Duodenal mucosa (tissue), 2 donors: ENCODE results near the gene KCNE3.
A peak's percentile ranks its signal among the peaks of the same experiment; 100 is the strongest.

Source experiments
- H3K27ac ChIP-seq: one replicate; pipeline ENCODE4 v1.7.0; 2013; ENCODE audit warnings: low read depth, low read length
- H3K27me3 ChIP-seq, 2 donors: one replicate each; pipeline ENCODE4 v1.7.0; 2013; ENCODE audit warnings: low read length in 2 of 2, control low read depth in 1 of 2; ENCODE audit not compliant: insufficient read depth in 2 of 2, control insufficient read depth in 1 of 2
- H3K36me3 ChIP-seq, 2 donors: one replicate each; pipeline ENCODE4 v1.7.0; 2013; ENCODE audit warnings: low read length in 2 of 2, control low read depth in 1 of 2; ENCODE audit not compliant: insufficient read depth in 2 of 2, control insufficient read depth in 1 of 2
- H3K4me1 ChIP-seq, 2 donors: one replicate each; pipeline ENCODE4 v1.7.0; 2013; ENCODE audit warnings: low read length in 2 of 2, control low read depth in 1 of 2; ENCODE audit not compliant: insufficient read depth in 2 of 2, control insufficient read depth in 1 of 2
- H3K4me3 ChIP-seq, 2 donors: one replicate each; pipeline ENCODE4 v1.7.0; 2013; ENCODE audit warnings: low read length in 2 of 2, low read depth in 1 of 2
- H3K9ac ChIP-seq, 2 donors: one replicate each; pipeline ENCODE4 v1.7.0; 2013; ENCODE audit warnings: low read length in 2 of 2, low read depth in 1 of 2
- H3K9me3 ChIP-seq, 2 donors: one replicate each; pipeline ENCODE4 v1.7.0; 2013; ENCODE audit warnings: low read length in 2 of 2, control low read depth in 1 of 2; ENCODE audit not compliant: control insufficient read depth in 1 of 2

KCNE3 gene

DNA sequence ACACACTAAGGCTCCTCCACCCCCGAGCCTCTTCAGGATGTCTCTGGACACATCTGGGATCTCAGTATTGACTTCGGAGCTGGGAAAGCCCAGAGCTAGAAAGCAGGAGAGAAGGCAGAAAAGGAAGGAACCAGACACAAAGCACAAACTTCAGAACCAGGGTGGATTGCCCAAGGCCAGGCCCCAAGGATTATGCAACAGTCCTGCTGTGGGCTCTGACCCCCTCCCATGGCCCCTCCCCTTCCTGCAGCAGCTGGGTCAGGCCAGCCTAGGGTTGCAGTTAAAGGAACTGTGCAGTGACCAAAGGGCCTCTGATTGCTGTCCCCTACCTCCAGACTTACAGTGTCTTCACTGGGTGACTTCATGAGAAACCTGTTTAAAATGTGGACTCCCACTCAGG is 5.3 kb downstream of the KCNE3 start:
- Histone ChIP-seq H3K9me3 (no peaks in the 10 kb centered on the region), H3K9ac (peak overlapping the region; percentile 19 to 59), H3K27me3 (no peaks in the 10 kb centered on the region), H3K4me3 (peak overlapping the region; percentile 4 to 61), H3K36me3 (peaks cover 28 to 60% of the 10 kb centered on the region in 2 donors), H3K4me1 (peaks cover 53 to 60% of the 10 kb centered on the region in 2 donors), H3K27ac (peak overlapping the region; percentile 44)

DNA sequence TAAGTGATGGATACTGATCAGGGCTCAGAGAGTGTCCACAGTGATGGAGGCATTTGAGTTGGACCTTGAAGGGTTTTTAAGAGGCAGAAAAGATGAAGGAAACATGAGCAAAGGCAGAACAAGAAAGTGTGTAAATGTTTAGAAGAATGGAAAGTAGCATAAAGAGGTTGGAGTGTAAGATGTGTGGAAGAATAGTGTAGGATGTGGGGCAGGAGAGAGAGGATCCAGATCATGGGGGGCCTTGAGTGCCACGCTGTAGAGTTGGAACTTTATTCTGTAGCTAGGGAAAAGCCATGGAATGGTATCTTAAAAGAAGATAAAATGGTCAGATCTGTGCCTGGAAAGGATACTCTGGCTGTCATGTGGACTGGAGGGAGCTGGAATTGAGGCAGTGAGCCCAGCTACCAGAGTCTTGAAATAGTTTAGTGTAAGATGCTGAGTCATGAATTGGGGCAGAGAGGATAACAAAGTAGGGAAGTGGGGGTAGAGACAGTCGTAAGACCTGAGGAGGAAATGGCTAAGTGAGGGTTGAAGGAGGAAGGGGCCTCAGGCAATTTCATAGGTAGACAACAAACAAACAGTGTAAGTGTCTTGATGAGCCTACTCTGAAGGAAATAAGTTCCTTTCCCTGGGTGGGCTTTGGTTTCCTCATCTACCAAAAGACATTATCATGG is 6.7 kb downstream of the KCNE3 start:
- H3K9ac ChIP-seq = peak overlapping the region in 1 of 2 donors; percentile 27
- peak overlapping the region; percentile 3 to 8 for H3K4me3 ChIP-seq
- H3K9me3 ChIP-seq = no peaks in the 10 kb centered on the region
- no peaks in the 10 kb centered on the region for H3K27me3 ChIP-seq
- H3K36me3 ChIP-seq = peaks cover 33 to 69% of the 10 kb centered on the region in 2 donors
- H3K4me1 ChIP-seq = peaks cover 53 to 55% of the 10 kb centered on the region in 2 donors
- no peak overlapping the region for H3K27ac ChIP-seq

DNA sequence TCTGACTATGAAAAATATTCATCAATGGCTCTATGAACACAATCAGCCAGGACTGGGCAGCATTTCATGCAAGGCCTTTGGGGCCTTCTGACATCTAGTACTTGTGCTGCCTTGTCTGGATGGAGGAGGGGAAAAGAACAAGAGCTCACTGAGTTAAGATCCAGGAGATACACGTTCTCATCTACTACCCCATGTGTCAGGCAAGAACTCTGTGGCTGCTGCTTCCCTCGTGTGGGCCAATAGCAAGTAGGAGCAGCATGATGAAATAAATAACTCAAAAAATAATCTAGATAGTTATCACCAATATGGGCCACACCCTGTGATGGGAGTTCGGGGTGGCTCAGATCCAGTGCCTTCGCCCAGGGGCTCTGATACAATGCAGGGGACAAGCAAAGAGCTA is 7.3 kb downstream of the KCNE3 start:
- H3K27ac ChIP-seq = no peak overlapping the region
- H3K27me3 ChIP-seq = no peaks in the 10 kb centered on the region
- H3K9ac ChIP-seq = no peak overlapping the region
- peaks cover 33 to 69% of the 10 kb centered on the region in 2 donors for H3K36me3 ChIP-seq
- no peaks in the 10 kb centered on the region for H3K9me3 ChIP-seq
- peaks cover 50 to 53% of the 10 kb centered on the region in 2 donors for H3K4me1 ChIP-seq
- H3K4me3 ChIP-seq = peak overlapping the region; percentile 3 to 8

DNA sequence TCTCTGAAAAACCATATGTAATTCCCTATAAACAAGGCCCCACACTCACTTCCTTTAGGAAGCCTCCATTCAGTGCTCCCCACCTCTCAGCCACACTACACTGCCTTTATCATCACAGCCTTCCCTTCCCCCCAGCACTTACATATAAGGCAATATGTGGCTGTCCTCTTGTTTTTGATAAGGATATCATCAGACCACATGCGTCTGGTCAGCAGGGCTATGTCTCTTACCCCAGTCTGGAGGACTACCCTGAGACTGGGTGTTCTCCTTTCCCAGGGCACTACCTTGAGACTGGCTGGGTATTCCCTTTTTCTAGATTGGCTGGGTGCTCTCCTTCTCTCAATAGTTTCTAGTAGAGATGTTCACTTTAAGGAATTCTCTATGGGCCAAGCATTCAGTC is 7.8 kb downstream of the KCNE3 start:
- Histone ChIP-seq H3K9me3 (no peaks in the 10 kb centered on the region), H3K27me3 (no peaks in the 10 kb centered on the region), H3K4me1 (peaks cover 45 to 53% of the 10 kb centered on the region in 2 donors), H3K36me3 (peaks cover 33 to 69% of the 10 kb centered on the region in 2 donors), H3K9ac (no peak overlapping the region), H3K27ac (no peak overlapping the region), H3K4me3 (no peak overlapping the region)

DNA sequence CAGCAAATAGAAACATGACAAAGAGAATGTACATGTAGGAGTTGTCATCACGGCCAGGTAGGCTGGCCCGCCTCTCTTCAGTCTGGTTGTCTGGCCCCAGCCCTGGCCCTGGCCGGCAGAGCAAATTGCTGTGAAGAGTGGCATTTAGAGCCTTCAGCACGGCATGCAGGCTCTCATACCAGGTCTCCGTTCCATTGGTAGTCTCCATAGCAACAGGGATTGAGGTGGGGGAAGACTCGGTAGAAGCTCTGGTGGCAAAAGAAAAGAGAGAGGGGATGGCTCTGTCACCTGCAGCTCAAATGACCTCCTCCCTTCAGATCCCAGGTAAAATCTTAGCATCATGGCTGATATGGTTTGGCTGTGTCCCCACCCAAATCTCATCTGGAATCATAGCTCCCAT is 10.0 kb downstream of the KCNE3 start:
- Histone ChIP-seq H3K27me3 (no peaks in the 10 kb centered on the region), H3K27ac (no peak overlapping the region), H3K36me3 (peaks cover 23 to 48% of the 10 kb centered on the region in 2 donors), H3K4me1 (peaks cover 27 to 33% of the 10 kb centered on the region in 2 donors), H3K9ac (no peak overlapping the region), H3K9me3 (no peaks in the 10 kb centered on the region), H3K4me3 (no peak overlapping the region)

DNA sequence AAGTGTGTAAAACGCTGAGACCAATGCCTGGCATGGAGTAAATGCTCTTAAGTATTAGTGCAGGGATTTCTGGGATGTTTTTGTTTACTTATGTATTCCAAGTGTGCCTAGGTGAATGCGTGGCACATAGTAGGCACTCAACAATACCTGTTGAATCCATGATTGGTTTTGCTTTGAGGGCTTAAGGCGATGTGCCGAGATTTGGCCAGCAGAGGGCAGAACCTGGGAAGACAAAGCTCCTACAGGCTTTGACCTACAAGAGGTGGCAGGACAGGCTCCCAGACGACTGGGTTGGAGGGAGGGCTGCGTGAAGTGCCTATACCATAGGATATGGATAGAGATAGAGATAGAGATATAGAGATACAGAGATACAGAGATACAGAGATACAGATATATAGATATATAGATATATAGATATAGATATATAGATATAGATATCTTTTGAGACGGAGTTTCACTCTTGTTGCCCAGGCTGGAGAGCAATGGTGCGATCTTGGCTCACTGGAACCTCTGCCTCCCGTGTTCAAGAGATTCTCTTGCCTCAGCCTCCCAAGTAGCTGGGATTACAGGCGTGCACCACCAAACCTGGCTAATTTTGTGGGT is 13.9 kb downstream of the KCNE3 start:
- Histone ChIP-seq H3K9ac (peak overlapping the region in 1 of 2 donors; percentile 12), H3K27ac (no peak overlapping the region), H3K27me3 (no peaks in the 10 kb centered on the region), H3K4me1 (peaks cover 9 to 12% of the 10 kb centered on the region in 2 donors), H3K4me3 (no peak overlapping the region), H3K9me3 (no peaks in the 10 kb centered on the region), H3K36me3 (peaks cover 11 to 24% of the 10 kb centered on the region in 2 donors)

DNA sequence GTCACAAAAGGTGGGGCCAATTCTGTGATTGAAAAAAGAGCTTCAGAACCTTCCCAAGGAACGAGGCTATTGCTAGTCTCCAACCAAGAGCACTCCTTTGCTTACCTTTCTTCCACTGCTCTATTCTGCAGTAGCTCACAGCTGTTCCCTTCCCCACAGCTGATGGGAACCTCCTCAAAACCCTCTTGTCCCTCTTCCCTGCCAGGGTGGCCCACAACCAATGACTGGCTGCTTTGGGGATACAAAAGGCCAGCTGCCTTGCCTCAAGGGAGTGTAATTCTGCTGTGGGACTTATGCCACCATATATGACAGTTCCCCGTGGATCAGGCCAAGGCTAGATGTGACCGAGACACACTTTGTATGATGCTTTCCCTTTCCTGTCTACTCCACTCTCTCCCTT is 15.0 kb downstream of the KCNE3 start:
- H3K27me3 ChIP-seq = no peaks in the 10 kb centered on the region
- H3K9me3 ChIP-seq = no peaks in the 10 kb centered on the region
- no peak overlapping the region for H3K9ac ChIP-seq
- peaks cover 6 to 12% of the 10 kb centered on the region in 2 donors for H3K4me1 ChIP-seq
- peaks cover 9 to 13% of the 10 kb centered on the region in 2 donors for H3K36me3 ChIP-seq
- no peak overlapping the region for H3K27ac ChIP-seq
- no peak overlapping the region for H3K4me3 ChIP-seq

DNA sequence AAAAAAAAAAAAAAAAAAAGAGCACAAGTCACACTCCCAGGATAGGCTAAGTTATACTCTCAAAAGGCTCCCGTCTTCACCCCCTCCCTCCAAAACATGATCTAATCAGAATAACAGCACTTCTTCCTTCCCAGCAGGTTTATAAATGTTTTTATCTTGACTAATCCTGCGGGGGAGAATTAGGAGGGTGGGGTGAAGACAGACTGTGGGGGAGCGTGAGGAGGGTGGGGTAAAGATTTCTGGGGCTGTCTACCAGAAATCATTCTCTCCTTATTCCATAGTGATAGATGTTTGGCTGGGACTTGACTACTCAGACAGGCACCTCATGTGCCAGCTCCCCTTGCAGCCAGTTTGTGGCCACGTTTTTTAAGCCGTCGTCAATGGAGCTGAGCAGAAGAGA is 17.0 kb downstream of the KCNE3 start:
- Histone ChIP-seq H3K4me1 (peaks cover 6 to 12% of the 10 kb centered on the region in 2 donors), H3K27ac (no peak overlapping the region), H3K4me3 (no peak overlapping the region), H3K27me3 (no peaks in the 10 kb centered on the region), H3K36me3 (no peaks in the 10 kb centered on the region), H3K9me3 (no peaks in the 10 kb centered on the region), H3K9ac (no peak overlapping the region)

DNA sequence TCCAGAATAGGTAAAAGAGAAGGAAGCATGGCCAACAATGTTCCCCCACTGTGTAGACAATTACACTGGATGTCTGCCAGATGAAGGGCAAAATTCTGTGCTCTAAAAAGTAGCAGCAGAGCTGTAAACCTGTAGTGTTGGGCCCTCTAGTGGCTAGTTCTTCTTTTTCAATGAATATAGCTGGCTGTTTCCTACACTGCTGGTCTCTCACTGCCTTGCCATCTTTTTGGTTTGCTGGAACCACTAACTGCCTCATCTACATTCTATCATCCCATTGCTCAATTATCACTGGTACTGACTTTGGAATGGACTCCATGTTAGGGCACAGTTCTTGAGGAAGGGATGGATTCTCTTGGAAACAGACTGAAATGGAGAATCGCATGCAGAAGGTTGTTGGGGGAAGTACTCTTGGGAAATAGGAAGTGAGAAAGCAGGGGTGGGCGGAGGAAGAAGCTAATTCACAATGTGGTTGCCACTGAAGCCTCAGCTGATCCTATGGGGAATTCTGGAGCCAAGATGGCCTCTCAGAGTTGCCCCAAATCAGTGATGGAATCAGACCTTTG is 17.9 kb downstream of the KCNE3 start:
- Histone ChIP-seq H3K9me3 (no peaks in the 10 kb centered on the region), H3K4me1 (peaks cover 6 to 12% of the 10 kb centered on the region in 2 donors), H3K4me3 (no peak overlapping the region), H3K36me3 (no peaks in the 10 kb centered on the region), H3K9ac (no peak overlapping the region), H3K27ac (no peak overlapping the region), H3K27me3 (no peaks in the 10 kb centered on the region)

DNA sequence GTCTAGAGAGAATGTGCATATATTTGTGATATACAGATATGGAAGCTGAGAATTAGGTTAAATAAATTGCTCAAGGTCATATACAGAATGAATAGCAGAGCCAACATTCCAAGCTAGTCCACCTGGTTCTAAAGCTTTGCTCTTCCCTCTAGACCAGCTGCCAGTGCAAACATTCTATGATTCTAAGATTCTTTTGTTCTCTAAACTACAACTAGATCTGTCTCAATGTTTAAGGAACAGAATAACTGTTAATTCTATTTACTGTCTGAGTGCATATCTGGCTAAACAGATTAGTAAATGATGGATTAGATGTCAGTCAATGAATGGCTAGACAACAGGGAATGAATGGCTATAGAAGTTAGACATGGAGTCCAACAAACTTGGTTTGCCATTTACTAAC is 19.6 kb downstream of the KCNE3 start:
- no peaks in the 10 kb centered on the region for H3K36me3 ChIP-seq
- peaks cover 17% of the 10 kb centered on the region in 2 donors for H3K4me1 ChIP-seq

More for the DNA sequence above, 19.6 kb downstream of the KCNE3 start:
- Histone ChIP-seq H3K27ac (no peak overlapping the region), H3K27me3 (no peaks in the 10 kb centered on the region), H3K4me3 (no peak overlapping the region), H3K9me3 (no peaks in the 10 kb centered on the region), H3K9ac (no peak overlapping the region)
